Upper lobe of left lung (tissue), 4 donors: Measurements from ENCODE around the gene DCUN1D4.

Experiments
- POLR2AphosphoS5 ChIP-seq, 2 donors: sonication (generic); formaldehyde crosslinking; IDR thresholded peaks; one replicate each; pipeline ENCODE4 v1.5.1; 2017; ENCODE audit warnings: antibody characterized with exemption in 2 of 2
- TF ChIP-seq, protein P1 (sequence below), 6 experiments: fragments of 450-650 bp in 4 of 6; fragments of 200-600 bp in 2 of 6; sonication (generic) in 2 of 6; IDR thresholded peaks; one replicate each; pipeline ENCODE4 v1.5.1; 2016 to 2019; ENCODE audit warnings: antibody characterized with exemption in 6 of 6

DNA sequence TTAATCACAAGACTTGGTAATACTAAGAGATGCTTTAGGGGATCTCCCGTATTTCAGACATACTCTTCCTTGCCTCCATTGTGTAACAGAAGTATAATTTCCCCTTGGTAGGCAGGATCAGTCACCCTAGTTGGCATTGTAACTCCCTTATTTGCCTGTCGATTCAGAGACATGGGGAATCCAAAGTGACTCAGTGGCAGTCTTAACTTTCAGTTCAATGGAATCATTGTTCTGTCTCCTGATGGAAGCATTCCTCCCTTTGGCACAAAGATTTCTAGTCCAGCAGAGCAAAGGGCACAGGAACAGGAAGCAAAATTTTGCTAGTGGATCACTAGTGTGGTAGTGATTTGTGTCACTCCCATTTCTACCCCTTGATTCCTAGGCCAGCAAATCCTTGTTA, 80.4 kb downstream of the DCUN1D4 start:
- no peak for TF ChIP-seq POLR2AphosphoS5 (IDR thresholded peaks at IDR 0.05)
- TF ChIP-seq, protein P1, sequence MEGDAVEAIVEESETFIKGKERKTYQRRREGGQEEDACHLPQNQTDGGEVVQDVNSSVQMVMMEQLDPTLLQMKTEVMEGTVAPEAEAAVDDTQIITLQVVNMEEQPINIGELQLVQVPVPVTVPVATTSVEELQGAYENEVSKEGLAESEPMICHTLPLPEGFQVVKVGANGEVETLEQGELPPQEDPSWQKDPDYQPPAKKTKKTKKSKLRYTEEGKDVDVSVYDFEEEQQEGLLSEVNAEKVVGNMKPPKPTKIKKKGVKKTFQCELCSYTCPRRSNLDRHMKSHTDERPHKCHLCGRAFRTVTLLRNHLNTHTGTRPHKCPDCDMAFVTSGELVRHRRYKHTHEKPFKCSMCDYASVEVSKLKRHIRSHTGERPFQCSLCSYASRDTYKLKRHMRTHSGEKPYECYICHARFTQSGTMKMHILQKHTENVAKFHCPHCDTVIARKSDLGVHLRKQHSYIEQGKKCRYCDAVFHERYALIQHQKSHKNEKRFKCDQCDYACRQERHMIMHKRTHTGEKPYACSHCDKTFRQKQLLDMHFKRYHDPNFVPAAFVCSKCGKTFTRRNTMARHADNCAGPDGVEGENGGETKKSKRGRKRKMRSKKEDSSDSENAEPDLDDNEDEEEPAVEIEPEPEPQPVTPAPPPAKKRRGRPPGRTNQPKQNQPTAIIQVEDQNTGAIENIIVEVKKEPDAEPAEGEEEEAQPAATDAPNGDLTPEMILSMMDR (IDR thresholded peaks at IDR 0.05), result no peak
